ENCODE measurements around the gene PLK3. TPM values are rescaled to one million over a fixed set of nuclear protein-coding genes. Genes with fewer than 3 reads are reported as not detected.
"Not testable (repeated sequence)": the region's sequence is repeated elsewhere in the genome, so short reads cannot be mapped to it uniquely, and the experiment has no call there.

The PLK3 gene
- total RNA-seq, 1 donor from 2014 or later: 93.2 TPM

GRCh38 chr1:44808063-44808937 lies 8.1 kb downstream of the PLK3 start, which contains the start of gene BTBD19:
Gene BTBD19, plus strand, starts transcription at chr1:44808523. Its CDS starts 298 bp downstream, at chr1:44808821.
- intact Hi-C loops (cut with micrococcal nuclease): loop anchor here (2.0 to 5.0 kb wide), 3 partner anchors 533 to 1439 kb away; partner anchors contain the start of genes GPBP1L1, MUTYH, RAD54L and TOE1

- intact Hi-C loops (cut with micrococcal nuclease): loop anchor here (1.0 to 5.0 kb wide), 7 partner anchors 9 to 1438 kb away; partner anchors contain the start of genes GPBP1L1, MUTYH, PLK3 and RAD54L
Measured at GRCh38 chr1:44808938-44809917, 9.1 kb downstream of the PLK3 start.

- intact Hi-C loops (cut with micrococcal nuclease): no loop called here
Measured at GRCh38 chr1:44810101-44810761, 10.1 kb downstream of the PLK3 start.

- intact Hi-C loops (cut with micrococcal nuclease): not testable (repeated sequence)
Measured at GRCh38 chr1:44810762-44811105, 10.6 kb downstream of the PLK3 start.

- intact Hi-C loops (cut with micrococcal nuclease): no loop called here
Measured at GRCh38 chr1:44811234-44811633, 11.1 kb downstream of the PLK3 start.

- intact Hi-C loops (cut with micrococcal nuclease): loop anchor here (1.0 kb wide), 1 partner anchor 173 kb away; the partner anchor contains the start of gene EIF2B3
Measured at GRCh38 chr1:44812822-44813543, 12.8 kb downstream of the PLK3 start.

- intact Hi-C loops (cut with micrococcal nuclease): not testable (repeated sequence)
Measured at GRCh38 chr1:44815926-44816325, 15.7 kb downstream of the PLK3 start.

- intact Hi-C loops (cut with micrococcal nuclease): no loop called here
Measured at GRCh38 chr1:44817307-44817706, 17.1 kb downstream of the PLK3 start.

- intact Hi-C loops (cut with micrococcal nuclease): no loop called here
Measured at GRCh38 chr1:44817771-44818495, 17.8 kb downstream of the PLK3 start.

GRCh38 chr1:44819196-44819607 lies 19.0 kb downstream of the PLK3 start:
- intact Hi-C loops (cut with micrococcal nuclease): loop anchor here (1.0 kb wide), 6 partner anchors 10 to 193 kb away; partner anchors contain the start of genes PLK3, RNU5D-1, RPS8 and UROD

GRCh38 chr1:44819608-44820327 lies 19.6 kb downstream of the PLK3 start:
- intact Hi-C loops (cut with micrococcal nuclease): loop anchor here (1.0 to 5.0 kb wide), 10 partner anchors 10 to 673 kb away; partner anchors contain the start of genes EIF2B3, MUTYH, PLK3 and RNU5D-1

GRCh38 chr1:44820328-44821239 lies 20.4 kb downstream of the PLK3 start:
- intact Hi-C loops (cut with micrococcal nuclease): loop anchor here (1.0 to 5.0 kb wide), 4 partner anchors 34 to 672 kb away; partner anchors contain the start of genes EIF2B3, MUTYH, TESK2 and TOE1

- intact Hi-C loops (cut with micrococcal nuclease): loop anchor here (5.0 kb wide), 1 partner anchor 671 kb away; the partner anchor contains the start of gene TESK2
Measured at GRCh38 chr1:44821240-44821715, 21.1 kb downstream of the PLK3 start.

- intact Hi-C loops (cut with micrococcal nuclease): loop anchor here (5.0 kb wide), 1 partner anchor 670 kb away; the partner anchor contains the start of gene TESK2
Measured at GRCh38 chr1:44822131-44822701, 22.0 kb downstream of the PLK3 start.

- intact Hi-C loops (cut with micrococcal nuclease): loop anchor here (5.0 kb wide), 1 partner anchor 669 kb away; the partner anchor contains the start of gene TESK2
Measured at GRCh38 chr1:44822981-44823451, 22.8 kb downstream of the PLK3 start.

- intact Hi-C loops (cut with micrococcal nuclease): loop anchor here (5.0 kb wide), 1 partner anchor 668 kb away; the partner anchor contains the start of gene TESK2
Measured at GRCh38 chr1:44824392-44824791, 24.2 kb downstream of the PLK3 start.
